22Rv1 (cell line): ENCODE results near the gene ALMS1.

ENCODE experiments used
- CTCF ChIP-seq: fragments of 450-650 bp; IDR thresholded peaks from 2 replicates; pipeline ENCODE4 v1.5.1; 2017; ENCODE audit warnings: mild to moderate bottlenecking
- ZFX ChIP-seq: fragments of 450-650 bp; IDR thresholded peaks from 2 replicates; pipeline ENCODE4 v1.6.1; 2017; ENCODE audit warnings: antibody characterized with exemption, borderline replicate concordance

DNA sequence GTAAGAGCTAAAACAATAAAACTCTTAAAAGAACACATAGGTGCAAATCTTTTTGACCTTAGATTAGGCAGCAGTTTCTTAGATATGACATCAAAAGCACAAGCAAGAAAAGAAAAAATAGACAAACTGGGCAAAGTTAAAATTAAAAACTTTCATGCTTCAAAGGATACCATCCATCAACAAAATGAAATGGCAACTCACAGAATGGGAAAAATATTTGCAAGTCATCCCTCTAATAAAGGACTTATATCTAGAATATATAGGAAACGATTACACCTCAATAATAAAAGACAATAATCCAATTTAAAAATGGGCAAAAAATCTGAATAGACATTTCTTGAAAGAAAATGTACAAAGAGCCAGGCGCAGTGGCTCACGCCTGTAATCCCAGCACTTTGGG lies 29.5 kb upstream of the ALMS1 start:
- TF ChIP-seq CTCF (no peak), ZFX (no peak)
